Liver (tissue), 9 donors: ENCODE data around the gene ATP6V1G2. TPM values are rescaled to one million over a fixed set of nuclear protein-coding genes. Genes with fewer than 3 reads are reported as not detected.
"Not testable (repeated sequence)": the region's sequence is repeated elsewhere in the genome, so short reads cannot be mapped to it uniquely, and the experiment has no call there.

Experiments used
- DNase-seq: peaks from one replicate; pipeline ENCODE4 v3.0.0-alpha.2; 2017; ENCODE audit warnings: low spot score
- H3K27ac ChIP-seq, 2 donors: one replicate each; pipeline ENCODE4 v1.7.0; 2013; ENCODE audit warnings: inconsistent platforms in 2 of 2, low read length in 2 of 2, control low read depth in 1 of 2, low read depth in 1 of 2, mild to moderate bottlenecking in 1 of 2
- H3K27me3 ChIP-seq, 4 donors: one replicate each; pipeline versions ENCODE4 v1.6.1 to v1.7.0; 2013; ENCODE audit warnings: low read length in 3 of 4, inconsistent platforms in 1 of 4, mild to moderate bottlenecking in 1 of 4, moderate library complexity in 1 of 4; ENCODE audit not compliant: control insufficient read depth in 4 of 4, insufficient read depth in 4 of 4
- H3K36me3 ChIP-seq, 4 donors: one replicate each; pipeline versions ENCODE4 v1.6.1 to v1.7.0; 2013; ENCODE audit warnings: low read length in 3 of 4, mild to moderate bottlenecking in 3 of 4, low read depth in 1 of 4, moderate library complexity in 1 of 4; ENCODE audit not compliant: control insufficient read depth in 4 of 4, insufficient read depth in 3 of 4
- H3K4me1 ChIP-seq, 4 donors: one replicate each; pipeline versions ENCODE4 v1.6.1 to v1.7.0; 2013; ENCODE audit warnings: low read length in 3 of 4, mild to moderate bottlenecking in 3 of 4, moderate library complexity in 1 of 4; ENCODE audit not compliant: control insufficient read depth in 4 of 4, insufficient read depth in 4 of 4
- H3K4me3 ChIP-seq, 3 donors: one replicate each; pipeline versions ENCODE4 v1.6.1 to v1.7.0; 2013; ENCODE audit warnings: low read length in 3 of 3, control low read depth in 1 of 3, low read depth in 1 of 3, mild to moderate bottlenecking in 1 of 3
- H3K9ac ChIP-seq, 2 donors: one replicate each; pipeline ENCODE4 v1.7.0; 2013; ENCODE audit warnings: low read length in 2 of 2, mild to moderate bottlenecking in 2 of 2, moderate library complexity in 2 of 2, control low read depth in 1 of 2, low read depth in 1 of 2
- H3K9me3 ChIP-seq, 4 donors: one replicate each; pipeline versions ENCODE4 v1.6.1 to v1.7.0; 2013; ENCODE audit warnings: low read length in 3 of 4; ENCODE audit not compliant: control insufficient read depth in 4 of 4
- ATF3 ChIP-seq: IDR thresholded peaks from 2 replicates; pipeline ENCODE4 v1.6.1; 2016; ENCODE audit warnings: antibody characterized with exemption
- CTCF ChIP-seq: fragments of 150-350 bp; IDR thresholded peaks from 2 replicates; pipeline ENCODE4 v1.5.1; 2017; ENCODE audit warnings: improper control_type of control experiment, low read depth, low read length; ENCODE audit not compliant: missing input control
- EGR1 ChIP-seq, 2 donors: IDR thresholded peaks; 2 replicates each; pipeline ENCODE4 v1.6.1; 2016 to 2018; ENCODE audit warnings: antibody characterized with exemption in 2 of 2, low read depth in 2 of 2
- FOXA1 ChIP-seq: IDR thresholded peaks from 2 replicates; pipeline ENCODE4 v1.6.1; 2016; ENCODE audit warnings: antibody characterized with exemption
- FOXA2 ChIP-seq: IDR thresholded peaks from 2 replicates; pipeline ENCODE4 v1.6.1; 2016; ENCODE audit warnings: antibody characterized with exemption
- GABPA ChIP-seq, 2 donors: IDR thresholded peaks in 1 of 2; conservative IDR thresholded peaks in 1 of 2; 2 replicates each; pipeline ENCODE4 v1.6.1; 2016; ENCODE audit warnings: antibody characterized with exemption in 2 of 2, mild to moderate bottlenecking in 1 of 2, moderate library complexity in 1 of 2
- HNF4A ChIP-seq, 2 donors: conservative IDR thresholded peaks; 2 replicates each; pipeline ENCODE4 v1.6.1; 2016; ENCODE audit warnings: antibody characterized with exemption in 2 of 2, mild to moderate bottlenecking in 2 of 2
- HNF4G ChIP-seq: IDR thresholded peaks from 2 replicates; pipeline ENCODE4 v1.6.1; 2016; ENCODE audit warnings: antibody characterized with exemption
- JUND ChIP-seq, 2 donors: IDR thresholded peaks; 2 replicates each; pipeline ENCODE4 v1.6.1; 2016; ENCODE audit warnings: antibody characterized with exemption in 2 of 2
- MAX ChIP-seq: IDR thresholded peaks from 2 replicates; pipeline ENCODE4 v1.6.1; 2016; ENCODE audit warnings: antibody characterized with exemption
- NR2F2 ChIP-seq: IDR thresholded peaks from 2 replicates; pipeline ENCODE4 v1.6.1; 2016; ENCODE audit warnings: antibody characterized with exemption
- RAD21 ChIP-seq, 2 donors: IDR thresholded peaks; 2 replicates each; pipeline ENCODE4 v1.6.1; 2016; ENCODE audit warnings: antibody characterized with exemption in 2 of 2, mild to moderate bottlenecking in 2 of 2
- REST ChIP-seq: IDR thresholded peaks from 2 replicates; pipeline ENCODE4 v1.6.1; 2016; ENCODE audit warnings: antibody characterized with exemption, mild to moderate bottlenecking
- RXRA ChIP-seq, 2 donors: IDR thresholded peaks; 2 replicates each; pipeline ENCODE4 v1.6.1; 2017 to 2018; ENCODE audit warnings: antibody characterized with exemption in 2 of 2, mild to moderate bottlenecking in 1 of 2
- SP1 ChIP-seq: IDR thresholded peaks from 2 replicates; pipeline ENCODE4 v1.6.1; 2018; ENCODE audit warnings: antibody characterized with exemption, mild to moderate bottlenecking
- TAF1 ChIP-seq: conservative IDR thresholded peaks from 2 replicates; pipeline ENCODE4 v1.6.1; 2016; ENCODE audit warnings: antibody characterized with exemption, mild to moderate bottlenecking
- YY1 ChIP-seq: IDR thresholded peaks from 2 replicates; pipeline ENCODE4 v1.6.1; 2016; ENCODE audit warnings: antibody characterized with exemption, mild to moderate bottlenecking
- ZBTB33 ChIP-seq: IDR thresholded peaks from 2 replicates; pipeline ENCODE4 v1.6.1; 2016; ENCODE audit warnings: antibody characterized with exemption
- WGBS: extraction: QIAGEN DNeasy Blood & Tissue Kit; methylation state at CpG from one replicate; pipeline ENCODE4 v1.1.7; 2013; 5-methylcytosine and 5-hydroxymethylcytosine counted together
- polyA plus RNA-seq, 2 donors: library from polyadenylated mRNA; stranded (reverse) in 1 of 2; unstranded in 1 of 2; fragments of 200-250 nt in 1 of 2; fragments of >200 nt in 1 of 2; fragmentation: Nextera tagmentation in 1 of 2; extraction: Ambion mirVana in 1 of 2; gene quantifications; one replicate each; pipeline versions ENCODE4 v1.2.1 to v1.2.3, GENCODE V29; 2013 to 2015
- total RNA-seq, 2 donors: library from RNA; depleted of rRNA; stranded (reverse); fragments of >200 nt; gene quantifications; one replicate each; pipeline ENCODE4 v1.2.3, GENCODE V29; 2014
- donor health status: healthy.
- donor health status: healthy.
- donor health status: healthy.
- donor health status: healthy.
- donor health status: healthy.

Gene ATP6V1G2
- total and polyA plus RNA-seq, 4 donors = 0.14 to 0.36 (median 0.26) TPM

- Histone ChIP-seq H3K4me3 (no peak overlapping the region), H3K36me3 (no peaks in the 10 kb centered on the region), H3K4me1 (peaks cover 0 to 3% (median 0%) of the 10 kb centered on the region in 4 donors), H3K9me3 (no peaks in the 10 kb centered on the region), H3K27ac (no peak overlapping the region), H3K27me3 (no peaks in the 10 kb centered on the region), H3K9ac (no peak overlapping the region)
- no peak for TF ChIP-seq HNF4A (conservative IDR thresholded peaks at IDR 0.05)
- TF ChIP-seq GABPA (IDR thresholded peaks at IDR 0.05 in 1 of 2, conservative IDR thresholded peaks at IDR 0.05 in 1 of 2) = no peak
- TF ChIP-seq FOXA2 = no peak
- TF ChIP-seq MAX = no peak
- TF ChIP-seq YY1 = no peak
- TF ChIP-seq HNF4G = no peak
- TF ChIP-seq NR2F2 = no peak
- TF ChIP-seq RAD21 (IDR thresholded peaks at IDR 0.05) = no peak
- no peak for TF ChIP-seq TAF1
- TF ChIP-seq REST = no peak
- no peak for TF ChIP-seq RXRA (IDR thresholded peaks at IDR 0.05)
- no peak for TF ChIP-seq FOXA1
- TF ChIP-seq EGR1 (IDR thresholded peaks at IDR 0.05; ENCODE audit: low read depth in 2 of 2) = no peak
- TF ChIP-seq ATF3 = no peak
- TF ChIP-seq SP1 = no peak
- TF ChIP-seq JUND (IDR thresholded peaks at IDR 0.05) = no peak
- no peak for TF ChIP-seq ZBTB33
- TF ChIP-seq CTCF = no peak
- no peak for DNase-seq
- 90% methylated on average over 7 of the region's 7 CpGs for WGBS
Measured at GRCh38 chr6:31592396-31592771, 46.0 kb upstream of the ATP6V1G2 start.

- not testable (repeated sequence) for H3K9ac ChIP-seq, H3K27ac ChIP-seq, H3K4me1 ChIP-seq, DNase-seq, H3K4me3 ChIP-seq, H3K36me3 ChIP-seq, H3K9me3 ChIP-seq, H3K27me3 ChIP-seq
- 90% methylated on average over 5 of the region's 5 CpGs for WGBS
Measured at GRCh38 chr6:31590691-31591090, 44.3 kb upstream of the ATP6V1G2 start.
